ENCODE results near the gene COX15. TPM values are rescaled to one million over a fixed set of nuclear protein-coding genes. Genes with fewer than 3 reads are reported as not detected.

COX15 gene
- total and polyA plus RNA-seq, 7 donors: 17.4 to 35.0 (median 23.3) TPM

DNA sequence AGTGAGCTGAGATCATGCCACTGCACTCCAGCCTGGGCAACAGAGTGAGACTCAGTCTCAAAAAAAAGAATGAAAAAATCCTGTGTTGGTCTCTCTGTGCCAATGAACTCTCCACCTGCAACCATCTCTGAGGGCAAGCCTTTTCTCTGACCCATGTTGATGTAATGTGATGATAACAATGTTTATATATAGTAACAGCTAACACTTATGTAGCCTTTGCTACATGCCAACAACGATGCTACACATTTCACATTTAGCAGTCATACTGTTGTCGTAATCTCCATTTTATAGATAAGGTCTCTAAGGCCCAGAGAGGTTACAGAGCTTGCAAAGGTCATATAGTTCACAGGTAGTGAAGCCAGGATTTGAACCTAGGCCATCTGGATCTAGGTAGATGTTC lies 11.5 kb downstream of the COX15 start:
- TF ChIP-seq EP300 (IDR thresholded peaks at IDR 0.05): no peak
- TF ChIP-seq POLR2A (IDR thresholded peaks at IDR 0.05): no peak
- TF ChIP-seq, protein P1, sequence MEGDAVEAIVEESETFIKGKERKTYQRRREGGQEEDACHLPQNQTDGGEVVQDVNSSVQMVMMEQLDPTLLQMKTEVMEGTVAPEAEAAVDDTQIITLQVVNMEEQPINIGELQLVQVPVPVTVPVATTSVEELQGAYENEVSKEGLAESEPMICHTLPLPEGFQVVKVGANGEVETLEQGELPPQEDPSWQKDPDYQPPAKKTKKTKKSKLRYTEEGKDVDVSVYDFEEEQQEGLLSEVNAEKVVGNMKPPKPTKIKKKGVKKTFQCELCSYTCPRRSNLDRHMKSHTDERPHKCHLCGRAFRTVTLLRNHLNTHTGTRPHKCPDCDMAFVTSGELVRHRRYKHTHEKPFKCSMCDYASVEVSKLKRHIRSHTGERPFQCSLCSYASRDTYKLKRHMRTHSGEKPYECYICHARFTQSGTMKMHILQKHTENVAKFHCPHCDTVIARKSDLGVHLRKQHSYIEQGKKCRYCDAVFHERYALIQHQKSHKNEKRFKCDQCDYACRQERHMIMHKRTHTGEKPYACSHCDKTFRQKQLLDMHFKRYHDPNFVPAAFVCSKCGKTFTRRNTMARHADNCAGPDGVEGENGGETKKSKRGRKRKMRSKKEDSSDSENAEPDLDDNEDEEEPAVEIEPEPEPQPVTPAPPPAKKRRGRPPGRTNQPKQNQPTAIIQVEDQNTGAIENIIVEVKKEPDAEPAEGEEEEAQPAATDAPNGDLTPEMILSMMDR (IDR thresholded peaks at IDR 0.05): no peak
- no peak for TF ChIP-seq POLR2AphosphoS5 (IDR thresholded peaks at IDR 0.05)
- H3K9me3 ChIP-seq: no peaks in the 10 kb centered on the region
- no peaks in the 10 kb centered on the region for H3K27me3 ChIP-seq
- H3K4me1 ChIP-seq: no peaks in the 10 kb centered on the region
- intact Hi-C loops (cut with DNase I): no loop called here
- H3K4me3 ChIP-seq: no peak overlapping the region
- 86 to 90% methylated on average over 2 of the region's 2 CpGs for WGBS, 2 donors
- no peak for DNase-seq
- H3K36me3 ChIP-seq: peaks cover 10 to 95% (median 45%) of the 10 kb centered on the region in 4 donors
- H3K27ac ChIP-seq: no peak overlapping the region

DNA sequence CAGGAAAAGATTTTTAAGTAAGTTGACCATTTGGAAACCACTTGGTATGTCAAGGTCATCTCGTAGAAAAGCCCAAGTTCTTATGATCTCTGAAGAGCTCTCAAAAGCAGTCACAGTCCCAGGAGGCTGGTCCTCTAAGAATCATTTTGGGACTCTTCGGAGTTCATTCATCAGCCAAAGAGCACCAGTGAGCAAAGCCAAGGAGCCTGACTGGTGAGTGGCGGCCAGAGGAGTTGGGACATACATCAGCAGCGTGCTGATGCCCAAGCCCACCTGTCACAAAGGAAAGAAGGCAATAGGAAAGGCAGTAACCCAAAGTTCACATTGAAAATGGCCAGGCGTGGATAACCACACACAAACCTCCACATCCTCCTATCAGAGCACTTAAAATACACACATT lies 17.5 kb downstream of the COX15 start:
- H3K4me1 ChIP-seq: peaks cover 0 to 15% (median 14%) of the 10 kb centered on the region in 4 donors
- H3K27ac ChIP-seq: no peak overlapping the region
- 92 to 94% methylated on average over 5 of the region's 5 CpGs for WGBS, 2 donors
- H3K9me3 ChIP-seq: no peaks in the 10 kb centered on the region
- no peak overlapping the region for H3K4me3 ChIP-seq
- H3K27me3 ChIP-seq: no peaks in the 10 kb centered on the region
- no peak for DNase-seq
- TF ChIP-seq EP300 (IDR thresholded peaks at IDR 0.05): no peak
- TF ChIP-seq, protein P1 (IDR thresholded peaks at IDR 0.05): no peak
- no peak for TF ChIP-seq POLR2AphosphoS5 (IDR thresholded peaks at IDR 0.05)
- no peak for TF ChIP-seq POLR2A (IDR thresholded peaks at IDR 0.05)
- intact Hi-C loops (cut with DNase I): loop anchor here (5.0 kb wide), 1 partner anchor 282 kb away; the partner anchor contains the start of gene GOT1
- peaks cover 0 to 74% (median 22%) of the 10 kb centered on the region in 4 donors for H3K36me3 ChIP-seq

DNA sequence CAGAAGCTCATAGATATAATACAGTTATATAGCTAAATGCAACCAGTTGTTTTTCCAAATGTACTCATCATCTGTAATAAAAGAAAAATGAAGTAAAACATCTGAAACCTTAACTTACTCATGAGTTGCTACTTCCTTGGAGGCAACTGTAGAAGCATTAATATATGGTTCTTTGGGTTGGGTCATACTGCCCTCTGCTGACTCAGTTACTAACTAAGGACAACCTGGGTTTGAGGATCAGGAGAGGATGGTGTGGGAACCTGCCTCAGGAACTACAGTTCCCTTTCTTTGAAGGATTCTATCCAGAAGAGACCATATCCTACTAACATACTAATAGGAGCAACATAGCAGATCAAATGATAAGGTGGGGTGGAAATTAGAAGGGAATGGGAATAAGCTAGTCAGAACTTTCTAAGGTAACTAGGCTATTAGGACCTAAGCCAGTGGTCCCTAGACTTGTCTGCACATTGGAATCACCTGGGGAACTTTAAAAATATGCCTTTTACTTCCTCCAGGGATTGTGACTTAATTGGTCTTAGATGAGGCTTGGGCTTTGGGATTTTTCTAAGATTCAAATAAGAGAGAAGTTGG lies 20.7 kb downstream of the COX15 start:
- intact Hi-C loops (cut with DNase I): loop anchor here (2.0 to 5.0 kb wide), 3 partner anchors 80 to 279 kb away; partner anchors contain the start of genes GOT1 and SLC25A28
- H3K27me3 ChIP-seq: no peaks in the 10 kb centered on the region
- peaks cover 0 to 42% (median 8%) of the 10 kb centered on the region in 4 donors for H3K36me3 ChIP-seq
- no peak overlapping the region for H3K4me3 ChIP-seq
- no peaks in the 10 kb centered on the region for H3K9me3 ChIP-seq
- peaks cover 0 to 37% (median 34%) of the 10 kb centered on the region in 4 donors for H3K4me1 ChIP-seq
- no peak for DNase-seq
- H3K27ac ChIP-seq: peak overlapping the region in 1 of 4 donors; percentile 86
- TF ChIP-seq, protein P1 (IDR thresholded peaks at IDR 0.05): peak; percentile 11 to 55 (median 34)
- TF ChIP-seq POLR2AphosphoS5 (IDR thresholded peaks at IDR 0.05) (no peak), POLR2A (IDR thresholded peaks at IDR 0.05) (no peak), EP300 (IDR thresholded peaks at IDR 0.05) (no peak)

DNA sequence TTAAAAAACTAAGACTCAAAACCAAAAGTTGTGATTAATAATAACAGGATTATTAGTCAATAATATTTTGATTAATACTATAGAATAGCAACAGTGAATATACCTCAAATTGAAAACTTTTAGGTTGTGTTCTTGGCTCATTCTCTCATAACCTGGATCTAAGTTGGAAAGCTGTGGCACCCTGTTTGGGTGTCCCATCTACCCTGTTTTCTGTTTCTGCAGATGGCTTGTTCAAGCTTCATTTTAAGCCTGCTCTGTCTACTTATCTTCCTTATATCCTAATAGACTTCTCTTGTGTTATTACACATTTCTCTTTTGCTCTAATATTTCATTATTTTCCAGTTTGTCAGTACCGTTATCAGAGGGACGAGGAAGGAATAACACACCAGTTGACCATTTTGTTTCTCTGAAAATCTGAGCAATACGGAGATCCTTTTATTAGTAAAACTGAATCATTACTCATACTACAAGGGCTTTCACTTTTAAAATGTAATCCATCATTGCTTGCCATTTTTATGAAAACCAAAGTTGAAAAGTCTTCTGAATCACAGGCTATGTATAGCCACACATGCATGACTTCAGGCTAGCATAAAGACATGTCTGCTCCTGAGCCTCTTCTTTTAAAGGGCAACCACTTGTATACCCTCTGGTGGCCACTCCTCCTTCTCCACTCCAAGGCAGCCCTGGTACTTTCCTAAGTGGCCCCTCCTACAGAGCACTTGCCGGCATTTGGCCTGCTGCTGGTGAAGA lies 22.3 kb downstream of the COX15 start:
- intact Hi-C loops (cut with DNase I): loop anchor here (2.0 to 5.0 kb wide), 5 partner anchors 52 to 317 kb away; partner anchors contain the start of genes ENTPD7, GOT1 and SLC25A28
- H3K36me3 ChIP-seq: peaks cover 0 to 37% (median 2%) of the 10 kb centered on the region in 4 donors
- WGBS, 2 donors: 63 to 86% methylated on average over 4 of the region's 4 CpGs
- peaks cover 0 to 37% (median 34%) of the 10 kb centered on the region in 4 donors for H3K4me1 ChIP-seq
- H3K27me3 ChIP-seq: no peaks in the 10 kb centered on the region
- H3K27ac ChIP-seq: peak overlapping the region; percentile 66 to 86 (median 77)
- H3K9me3 ChIP-seq: no peaks in the 10 kb centered on the region
- no peak for DNase-seq
- no peak overlapping the region for H3K4me3 ChIP-seq
- TF ChIP-seq, protein P1 (IDR thresholded peaks at IDR 0.05): no peak
- TF ChIP-seq EP300 (IDR thresholded peaks at IDR 0.05) (no peak), POLR2AphosphoS5 (IDR thresholded peaks at IDR 0.05) (peak in 2 of 4 donors; percentile 16 to 29), POLR2A (IDR thresholded peaks at IDR 0.05) (no peak)
